Small intestine (tissue), 7 donors: ENCODE results near the gene KBTBD13. TPM values are rescaled to one million over a fixed set of nuclear protein-coding genes. Genes with fewer than 3 reads are reported as not detected.
"Not testable (repeated sequence)": the region's sequence is repeated elsewhere in the genome, so short reads cannot be mapped to it uniquely, and the experiment has no call there.

Experiments
- DNase-seq, 2 donors: peaks; one replicate each; pipeline versions ENCODE4 v3.0.0 to v3.0.0-alpha.2; 2013
- FAIRE-seq: peaks from 2 replicates; lab custom pipeline; 2012; peaks lifted over from hg19 to GRCh38; lab: Jason Lieb, UNC
- H3K27ac ChIP-seq, 3 donors: one replicate each; pipeline ENCODE4 v1.5.1; 2013; ENCODE audit warnings: low read length in 2 of 3, mild to moderate bottlenecking in 2 of 3, control low read depth in 1 of 3, inconsistent platforms in 1 of 3, low read depth in 1 of 3, moderate library complexity in 1 of 3
- H3K27me3 ChIP-seq, 3 donors: one replicate each; pipeline ENCODE4 v1.6.1; 2013; ENCODE audit warnings: low read length in 3 of 3, inconsistent platforms in 1 of 3; ENCODE audit not compliant: control insufficient read depth in 3 of 3, insufficient read depth in 3 of 3
- H3K36me3 ChIP-seq, 3 donors: one replicate each; pipeline ENCODE4 v1.6.1; 2013; ENCODE audit warnings: low read length in 3 of 3, inconsistent platforms in 1 of 3, low read depth in 1 of 3, mild to moderate bottlenecking in 1 of 3, moderate library complexity in 1 of 3; ENCODE audit not compliant: control insufficient read depth in 3 of 3, insufficient read depth in 2 of 3
- H3K4me1 ChIP-seq, 3 donors: one replicate each; pipeline ENCODE4 v1.6.1; 2013; ENCODE audit warnings: low read length in 2 of 3, inconsistent platforms in 1 of 3, low read depth in 1 of 3, mild to moderate bottlenecking in 1 of 3, moderate library complexity in 1 of 3; ENCODE audit not compliant: control insufficient read depth in 3 of 3, insufficient read depth in 2 of 3
- H3K4me3 ChIP-seq, 3 donors: one replicate each; pipeline ENCODE4 v1.5.1; 2013; ENCODE audit warnings: low read length in 3 of 3, control low read depth in 1 of 3, inconsistent platforms in 1 of 3, low read depth in 1 of 3, mild to moderate bottlenecking in 1 of 3, moderate library complexity in 1 of 3
- H3K9me3 ChIP-seq, 2 donors: one replicate each; pipeline ENCODE4 v1.6.1; 2013; ENCODE audit warnings: low read depth in 1 of 2, low read length in 1 of 2; ENCODE audit not compliant: control insufficient read depth in 2 of 2, insufficient read depth in 1 of 2
- WGBS, 3 donors: extraction: QIAGEN DNeasy Blood & Tissue Kit; methylation state at CpG; one replicate each; pipeline ENCODE4 v1.1.7; 2013; 5-methylcytosine and 5-hydroxymethylcytosine counted together
- polyA plus RNA-seq, 4 donors: library from polyadenylated mRNA; stranded (reverse) in 3 of 4; unstranded in 1 of 4; fragments of 200-250 nt in 3 of 4; fragments of 120-200 nt in 1 of 4; gene quantifications; one replicate each; pipeline versions ENCODE4 v1.2.1 to v1.2.3, GENCODE V29; 2013
- donor health status: healthy with polysubstance abuse.
- donor health status: control.
- donor health status: control.
- donor health status: Bipolar disorder and iron deficiency.
- donor health status: healthy.

KBTBD13 gene
- polyA plus RNA-seq, 4 donors: 0.03 TPM; not detected in 2

- Histone ChIP-seq H3K9me3 (no peaks in the 10 kb centered on the region), H3K27ac (peak overlapping the region in 2 of 3 donors; percentile 30 to 83), H3K4me3 (peak overlapping the region in 2 of 3 donors; percentile 7 to 41), H3K27me3 (peaks cover 0 to 27% (median 4%) of the 10 kb centered on the region in 3 donors), H3K36me3 (no peaks in the 10 kb centered on the region), H3K4me1 (peaks cover 0 to 19% (median 3%) of the 10 kb centered on the region in 3 donors)
- FAIRE-seq: no peak
- no peak for DNase-seq
- WGBS, 3 donors: 83 to 93% (median 89%) methylated on average over 3 of the region's 3 CpGs
Measured at GRCh38 chr15:65068403-65068788, 8.2 kb upstream of the KBTBD13 start.

DNA sequence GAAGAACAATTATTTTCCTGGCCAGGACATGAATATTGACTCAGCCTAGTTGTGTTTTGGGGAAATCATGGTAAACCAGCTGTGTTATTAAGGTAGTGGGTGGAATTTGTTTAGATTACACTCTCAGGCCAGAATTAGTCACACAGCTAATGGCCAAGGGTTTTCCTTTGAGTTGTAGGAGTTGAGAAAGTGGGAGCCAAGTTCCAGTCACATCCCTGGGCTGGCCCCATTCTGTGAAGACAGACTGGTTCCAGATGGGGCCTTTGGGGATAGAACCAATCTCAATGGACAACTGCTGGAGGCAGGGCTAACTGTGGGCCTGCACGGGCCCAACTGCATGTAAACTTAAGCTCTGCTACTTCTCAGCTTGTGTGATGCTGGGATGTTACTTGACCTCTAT lies 7.4 kb upstream of the KBTBD13 start:
- DNase-seq (peak in 1 of 2 donors; percentile 38), FAIRE-seq (no peak)
- peak overlapping the region in 2 of 3 donors; percentile 35 to 83 for H3K27ac ChIP-seq
- H3K4me3 ChIP-seq: no peak overlapping the region
- WGBS, 3 donors: 51 to 93% (median 76%) methylated on average over 1 of the region's 1 CpG
- no peaks in the 10 kb centered on the region for H3K9me3 ChIP-seq
- H3K27me3 ChIP-seq: peaks cover 0 to 27% (median 4%) of the 10 kb centered on the region in 3 donors
- peaks cover 0 to 19% (median 3%) of the 10 kb centered on the region in 3 donors for H3K4me1 ChIP-seq
- no peaks in the 10 kb centered on the region for H3K36me3 ChIP-seq

DNA sequence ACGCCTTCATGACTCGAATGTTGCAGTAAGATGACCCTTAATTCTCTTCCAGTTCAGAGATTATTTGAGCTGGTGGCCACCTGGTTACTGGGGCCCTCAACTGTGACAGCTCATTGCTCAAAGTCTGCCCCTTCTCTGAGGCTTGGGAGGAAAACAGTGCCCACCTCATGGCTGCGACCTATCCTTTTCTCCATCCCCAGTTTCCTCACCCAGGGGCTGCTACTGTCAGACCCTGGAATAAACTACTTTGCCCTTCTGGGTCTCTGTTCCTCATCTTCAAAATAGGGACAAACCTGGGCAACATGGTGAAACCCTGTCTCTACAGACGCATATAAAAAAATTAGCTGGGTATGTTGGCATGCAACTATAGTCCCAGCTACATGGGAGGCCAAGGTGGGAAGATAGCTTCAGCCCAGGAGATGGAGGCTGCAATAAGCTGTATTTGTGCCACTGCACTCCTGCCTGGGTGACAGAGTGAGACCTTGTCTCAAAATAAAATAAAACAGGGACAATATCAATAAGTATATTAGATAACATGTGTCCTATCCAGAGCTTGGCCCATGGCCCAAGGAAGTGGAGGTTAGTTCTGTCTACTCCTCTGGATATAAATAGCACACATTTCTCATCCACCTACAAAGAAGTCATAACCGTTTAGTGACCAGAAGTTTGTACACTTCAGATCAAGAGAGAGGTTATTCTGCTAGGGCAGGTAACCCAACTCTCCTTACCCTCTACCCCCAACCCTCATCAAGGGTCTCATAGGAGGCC lies 6.6 kb upstream of the KBTBD13 start:
- Histone ChIP-seq H3K27ac (peak overlapping the region in 2 of 3 donors; percentile 35 to 80), H3K27me3 (peaks cover 0 to 26% (median 4%) of the 10 kb centered on the region in 3 donors), H3K9me3 (no peaks in the 10 kb centered on the region), H3K4me3 (no peak overlapping the region), H3K4me1 (peaks cover 0 to 19% (median 3%) of the 10 kb centered on the region in 3 donors), H3K36me3 (no peaks in the 10 kb centered on the region)
- WGBS, 3 donors: 72 to 80% (median 80%) methylated on average over 5 of the region's 5 CpGs
- no peak for DNase-seq
- no peak for FAIRE-seq

DNA sequence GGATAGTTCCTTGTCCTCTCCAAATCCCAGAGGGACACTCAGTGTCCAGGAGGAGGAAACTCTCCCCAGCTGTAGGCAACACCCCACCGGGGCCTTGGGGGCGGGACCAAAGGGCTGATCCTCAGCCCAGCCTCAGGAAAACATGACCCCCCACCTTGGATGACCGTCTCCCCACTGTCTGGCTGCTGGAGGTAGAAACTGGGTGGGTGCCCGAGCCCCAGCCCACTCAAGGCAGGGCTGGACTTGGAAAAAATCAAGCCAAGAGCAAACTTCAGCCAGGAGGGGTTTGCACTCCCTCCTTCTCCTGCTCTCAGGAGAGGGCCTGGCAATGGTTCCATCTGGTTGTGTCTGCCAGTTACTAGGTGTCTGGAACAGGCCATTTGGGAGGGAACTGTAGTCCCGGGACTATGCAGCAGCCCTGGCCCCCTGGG lies 5.2 kb upstream of the KBTBD13 start:
- Histone ChIP-seq H3K9me3 (peaks cover 0 to 2% of the 10 kb centered on the region in 2 donors), H3K27ac (peak overlapping the region in 1 of 3 donors; percentile 80), H3K36me3 (no peaks in the 10 kb centered on the region), H3K4me3 (no peak overlapping the region), H3K4me1 (peaks cover 0 to 19% (median 3%) of the 10 kb centered on the region in 3 donors), H3K27me3 (peaks cover 0 to 19% (median 4%) of the 10 kb centered on the region in 3 donors)
- FAIRE-seq (no peak), DNase-seq (no peak)
- WGBS, 3 donors: 54 to 77% (median 72%) methylated on average over 5 of the region's 5 CpGs

DNA sequence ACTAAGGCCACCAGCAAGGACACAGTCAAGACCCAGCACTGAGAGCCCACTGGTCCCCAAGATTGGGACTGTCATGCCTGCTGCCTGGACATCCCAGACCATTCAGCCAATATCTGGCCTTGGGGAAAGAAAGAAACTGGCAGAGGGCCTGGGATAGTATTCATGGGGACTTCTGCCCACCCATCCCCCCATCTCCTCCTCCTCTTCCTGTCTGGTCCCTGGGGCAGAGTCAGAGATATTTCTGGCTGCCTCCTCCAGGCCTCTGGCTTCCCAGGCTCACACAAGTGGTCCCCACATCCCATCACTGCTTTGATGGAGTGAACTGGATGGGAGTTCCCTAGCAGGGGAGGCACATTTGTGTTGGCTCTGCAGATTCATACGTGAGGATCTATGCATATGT lies 4.5 kb upstream of the KBTBD13 start:
- peak overlapping the region in 1 of 3 donors; percentile 80 for H3K27ac ChIP-seq
- peaks cover 0 to 2% of the 10 kb centered on the region in 2 donors for H3K9me3 ChIP-seq
- WGBS, 3 donors: 69 to 76% (median 73%) methylated on average over 1 of the region's 1 CpG
- DNase-seq (peak in 1 of 2 donors; percentile 3), FAIRE-seq (no peak)
- peaks cover 0 to 17% (median 0%) of the 10 kb centered on the region in 3 donors for H3K27me3 ChIP-seq
- H3K4me1 ChIP-seq: peaks cover 0 to 19% (median 3%) of the 10 kb centered on the region in 3 donors
- H3K36me3 ChIP-seq: no peaks in the 10 kb centered on the region
- H3K4me3 ChIP-seq: no peak overlapping the region

GRCh38 chr15:65072617-65073016 lies 3.9 kb upstream of the KBTBD13 start:
- H3K27me3 ChIP-seq: peaks cover 0 to 17% (median 0%) of the 10 kb centered on the region in 3 donors
- 81 to 88% (median 84%) methylated on average over 3 of the region's 3 CpGs for WGBS, 3 donors
- H3K27ac ChIP-seq: peak overlapping the region in 1 of 3 donors; percentile 7
- H3K9me3 ChIP-seq: peaks cover 0 to 5% of the 10 kb centered on the region in 2 donors
- no peak overlapping the region for H3K4me3 ChIP-seq
- no peaks in the 10 kb centered on the region for H3K36me3 ChIP-seq
- H3K4me1 ChIP-seq: peaks cover 0 to 19% (median 3%) of the 10 kb centered on the region in 3 donors
- no peak for DNase-seq
- no peak for FAIRE-seq

DNA sequence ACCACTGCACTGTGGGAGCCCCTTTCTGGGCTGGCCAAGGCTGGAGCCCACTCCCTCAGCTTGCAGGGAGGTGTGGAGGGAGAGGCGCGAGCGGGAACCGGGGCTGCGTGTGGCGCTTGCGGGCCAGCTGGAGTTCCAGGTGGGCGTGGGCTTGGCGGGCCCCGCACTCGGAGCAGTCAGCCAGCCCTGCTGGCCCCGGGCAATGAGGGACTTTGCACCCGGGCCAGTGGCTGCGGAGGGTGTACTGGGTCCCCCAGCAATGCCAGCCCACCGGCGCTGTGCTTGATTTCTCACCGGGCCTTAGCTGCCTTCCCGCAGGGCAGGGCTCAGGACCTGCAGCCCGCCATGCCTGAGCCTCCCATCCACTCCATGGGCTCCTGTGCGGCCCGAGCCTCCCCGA lies 1.6 kb upstream of the KBTBD13 start:
- DNase-seq, H3K36me3 ChIP-seq, H3K27ac ChIP-seq, H3K4me3 ChIP-seq, FAIRE-seq, H3K9me3 ChIP-seq: not testable (repeated sequence)
- 88 to 96% (median 92%) methylated on average over 11 to 17 of the region's 22 CpGs for WGBS, 3 donors
- H3K4me1 ChIP-seq: peaks cover 3 to 14% (median 5%) of the 10 kb centered on the region in 3 donors
- peaks cover 0 to 13% (median 0%) of the 10 kb centered on the region in 3 donors for H3K27me3 ChIP-seq

GRCh38 chr15:65075607-65076395 lies 745 bp upstream of the KBTBD13 start:
- 77 to 91% (median 80%) methylated on average over 12 of the region's 12 CpGs for WGBS, 3 donors
- Histone ChIP-seq H3K4me1 (peaks cover 2 to 14% (median 5%) of the 10 kb centered on the region in 3 donors), H3K27me3 (peaks cover 0 to 13% (median 0%) of the 10 kb centered on the region in 3 donors)
- not testable (repeated sequence) for H3K36me3 ChIP-seq, H3K4me3 ChIP-seq, FAIRE-seq, H3K27ac ChIP-seq, H3K9me3 ChIP-seq, DNase-seq
